Stimulated activated naive CD4-positive, alpha-beta T cell treated with Interleukin-2 at 50 U/mL for 16 hours (primary cell): ENCODE measurements around the gene KCNT2.
"Not testable (repeated sequence)": the region's sequence is repeated elsewhere in the genome, so short reads cannot be mapped to it uniquely, and the experiment has no call there.

Experiments
- DNase-seq: peaks from one replicate; lab custom pipeline; 2025; lab: John Stamatoyannopoulos, UW

The KCNT2 gene

GRCh38 chr1:196319301-196319700, 288.9 kb downstream of the KCNT2 start:
- DNase-seq = no peak

GRCh38 chr1:196317535-196318522, 290.4 kb downstream of the KCNT2 start:
- DNase-seq = no peak

- DNase-seq = no peak
Observed at GRCh38 chr1:196312739-196313138, 295.5 kb downstream of the KCNT2 start.

GRCh38 chr1:196309386-196309785, 298.9 kb downstream of the KCNT2 start:
- no peak for DNase-seq

- no peak for DNase-seq
Observed at GRCh38 chr1:196308176-196308575, 300.1 kb downstream of the KCNT2 start.

GRCh38 chr1:196306421-196306820, 301.8 kb downstream of the KCNT2 start:
- DNase-seq = no peak

GRCh38 chr1:196305216-196305615, 303.0 kb downstream of the KCNT2 start:
- DNase-seq = no peak

GRCh38 chr1:196302981-196303380, 305.3 kb downstream of the KCNT2 start:
- no peak for DNase-seq

- DNase-seq = no peak
Observed at GRCh38 chr1:196302420-196302819, 305.8 kb downstream of the KCNT2 start.

GRCh38 chr1:196295766-196296165, 312.5 kb downstream of the KCNT2 start:
- DNase-seq = no peak

- no peak for DNase-seq
Observed at GRCh38 chr1:196278816-196279215, 329.4 kb downstream of the KCNT2 start.

GRCh38 chr1:196277860-196278259, 330.4 kb downstream of the KCNT2 start:
- DNase-seq = no peak

- no peak for DNase-seq
Observed at GRCh38 chr1:196271212-196271947, 336.9 kb downstream of the KCNT2 start.

- not testable (repeated sequence) for DNase-seq
Observed at GRCh38 chr1:196263086-196263485, 345.2 kb downstream of the KCNT2 start.

GRCh38 chr1:196260270-196260669, 348.0 kb downstream of the KCNT2 start:
- no peak for DNase-seq

- DNase-seq = no peak
Observed at GRCh38 chr1:196259316-196259715, 348.9 kb downstream of the KCNT2 start.

GRCh38 chr1:196255762-196256161, 352.5 kb downstream of the KCNT2 start:
- no peak for DNase-seq

- no peak for DNase-seq
Observed at GRCh38 chr1:196229546-196229945, 378.7 kb downstream of the KCNT2 start.

GRCh38 chr1:196214866-196215265, 393.4 kb downstream of the KCNT2 start:
- no peak for DNase-seq

GRCh38 chr1:196209983-196210382, 398.3 kb downstream of the KCNT2 start:
- DNase-seq = no peak

GRCh38 chr1:196209265-196209664, 399.0 kb downstream of the KCNT2 start:
- DNase-seq = no peak

GRCh38 chr1:196207612-196208217, 400.5 kb downstream of the KCNT2 start:
- no peak for DNase-seq

- DNase-seq = no peak
Observed at GRCh38 chr1:196205882-196206281, 402.4 kb downstream of the KCNT2 start.
